DMS53 treated with DMSO at 0.1 percent for 48 hours (cell line): ENCODE measurements around the gene PLCL1.

ENCODE experiments used
- DNase-seq: peaks from one replicate; lab custom pipeline; 2025; ENCODE audit not compliant: unreplicated experiment; lab: John Stamatoyannopoulos, UW

The PLCL1 gene

GRCh38 chr2:197924483-197924882 is 120.1 kb downstream of the PLCL1 start:
- no peak for DNase-seq

- DNase-seq: no peak
These were observed 120.8 kb downstream of the PLCL1 start for GRCh38 chr2:197925204-197925603.

GRCh38 chr2:197925976-197926375 is 121.6 kb downstream of the PLCL1 start:
- no peak for DNase-seq

DNA sequence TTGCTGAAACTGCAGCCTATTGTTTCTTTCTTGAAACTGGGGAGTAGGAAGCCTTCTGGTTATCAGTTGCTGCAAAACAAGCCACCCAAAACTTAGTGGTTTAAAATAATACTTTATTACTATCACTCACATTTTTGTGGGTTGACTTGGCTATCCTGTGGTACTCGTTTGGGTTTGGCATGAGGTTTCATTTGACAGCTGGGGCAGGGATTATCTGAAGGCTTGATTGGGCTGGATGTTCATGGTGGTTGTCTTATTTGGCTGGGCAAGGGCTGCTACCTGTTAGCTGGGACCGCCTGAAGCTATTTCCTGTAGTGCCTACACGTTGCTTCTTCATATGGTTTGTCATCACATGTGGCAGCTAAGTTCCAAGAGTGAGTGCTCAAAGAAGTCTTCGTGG is 122.3 kb downstream of the PLCL1 start:
- no peak for DNase-seq

DNA sequence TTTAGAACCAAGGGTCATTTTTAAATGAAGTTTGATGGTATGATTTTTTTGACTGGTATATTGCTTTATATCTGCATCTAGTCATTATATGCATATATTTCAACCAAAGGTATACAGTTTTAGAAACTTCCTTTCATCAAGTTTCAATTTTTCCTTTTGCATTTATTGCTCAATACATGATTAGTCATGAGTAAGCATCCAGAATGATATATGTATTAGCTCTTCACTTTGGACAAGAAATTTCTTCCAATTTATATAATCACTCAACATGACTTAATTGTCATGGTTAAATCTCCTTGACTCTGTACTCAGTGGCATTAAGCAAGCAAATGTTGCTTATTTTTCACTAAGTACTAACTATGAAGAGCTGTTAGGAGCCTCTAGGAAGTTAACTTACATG is 123.6 kb downstream of the PLCL1 start:
- no peak for DNase-seq

- no peak for DNase-seq
These were observed 124.9 kb downstream of the PLCL1 start for GRCh38 chr2:197929008-197929885.

- DNase-seq: no peak
These were observed 125.5 kb downstream of the PLCL1 start for GRCh38 chr2:197929886-197930227.

- no peak for DNase-seq
These were observed 126.3 kb downstream of the PLCL1 start for GRCh38 chr2:197930570-197931278.

DNA sequence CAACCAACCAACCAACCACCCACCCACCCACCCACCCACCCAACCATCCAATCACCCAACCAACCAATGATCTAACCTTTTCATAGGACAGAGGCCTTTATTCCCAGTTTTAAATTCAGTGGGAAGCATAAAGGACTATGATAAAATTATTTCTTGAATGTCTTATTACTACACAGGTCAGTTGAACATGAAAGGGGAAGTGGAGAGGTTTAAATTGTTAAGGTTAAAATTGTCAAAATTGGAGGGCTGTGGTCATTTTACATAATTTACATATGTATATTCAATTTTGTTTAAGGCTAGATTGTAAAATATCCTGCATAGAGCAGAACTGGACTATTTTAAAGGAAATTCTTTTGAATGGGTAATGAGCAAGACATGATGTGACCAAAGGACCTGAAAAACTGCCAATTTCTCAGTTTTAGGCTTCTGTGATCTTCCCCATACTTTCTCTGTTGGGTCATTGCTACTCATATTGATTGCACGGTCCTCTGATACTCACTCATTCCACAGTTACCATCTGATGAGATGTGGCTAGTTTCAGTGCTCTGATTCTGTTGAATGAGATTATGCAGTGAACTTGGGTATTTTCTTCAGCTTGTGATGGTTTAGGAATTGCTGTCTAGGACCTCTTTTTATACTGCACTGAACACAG is 127.4 kb downstream of the PLCL1 start:
- DNase-seq: no peak

DNA sequence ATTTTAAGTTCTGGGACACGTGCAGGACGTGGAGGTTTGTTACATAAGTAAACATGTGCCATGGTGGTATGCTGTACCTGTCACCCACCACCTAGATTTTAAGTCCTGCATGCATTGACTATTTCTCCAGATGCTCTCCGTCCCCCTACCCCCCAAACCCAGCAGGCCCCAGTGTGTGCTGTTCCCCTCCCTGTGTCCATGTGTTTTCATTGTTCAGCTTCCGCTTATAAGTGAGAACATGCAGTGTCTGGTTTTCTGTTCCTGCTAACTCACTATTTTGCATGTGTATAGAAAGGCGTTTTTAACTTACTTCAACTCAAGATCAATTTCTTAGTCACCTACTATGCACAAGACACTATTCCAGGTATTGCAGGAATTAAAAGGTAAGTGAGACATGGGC is 128.0 kb downstream of the PLCL1 start:
- no peak for DNase-seq

GRCh38 chr2:197934261-197934933 is 130.0 kb downstream of the PLCL1 start:
- DNase-seq: no peak

DNA sequence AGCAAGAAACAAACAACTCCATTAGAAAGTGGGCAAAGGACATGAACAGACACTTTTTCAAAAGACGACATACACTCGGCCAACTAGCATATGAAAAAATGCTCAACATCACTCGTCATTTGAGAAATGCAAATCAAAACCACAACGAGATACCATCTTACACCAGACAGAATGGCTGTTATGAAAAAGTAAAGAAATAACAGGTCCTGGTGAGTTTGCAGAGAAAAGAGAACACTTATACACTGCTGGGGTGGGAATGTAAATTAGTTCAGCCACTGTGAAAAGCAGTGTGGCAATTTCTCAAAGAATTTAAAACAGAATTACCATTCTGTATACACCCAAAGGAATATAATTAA is 130.5 kb downstream of the PLCL1 start:
- no peak for DNase-seq

DNA sequence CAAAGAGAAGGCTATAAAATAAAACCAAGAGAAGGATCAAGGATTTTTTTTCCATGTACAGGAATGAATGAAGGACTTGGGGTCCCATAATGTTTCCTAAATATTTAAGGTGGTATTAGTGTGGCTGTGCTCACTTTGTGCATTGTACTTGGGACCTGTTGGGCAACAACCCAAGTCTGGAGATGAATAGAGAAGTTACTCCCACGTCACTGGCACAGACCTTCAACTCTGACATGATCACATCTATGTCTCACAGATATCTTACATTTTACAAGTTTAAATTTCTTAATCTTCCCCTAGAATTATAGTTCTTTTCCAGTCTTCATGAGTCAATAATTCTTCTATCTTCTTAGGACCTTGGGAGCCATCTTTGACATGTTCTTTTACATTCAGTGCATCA is 133.4 kb downstream of the PLCL1 start:
- no peak for DNase-seq

DNA sequence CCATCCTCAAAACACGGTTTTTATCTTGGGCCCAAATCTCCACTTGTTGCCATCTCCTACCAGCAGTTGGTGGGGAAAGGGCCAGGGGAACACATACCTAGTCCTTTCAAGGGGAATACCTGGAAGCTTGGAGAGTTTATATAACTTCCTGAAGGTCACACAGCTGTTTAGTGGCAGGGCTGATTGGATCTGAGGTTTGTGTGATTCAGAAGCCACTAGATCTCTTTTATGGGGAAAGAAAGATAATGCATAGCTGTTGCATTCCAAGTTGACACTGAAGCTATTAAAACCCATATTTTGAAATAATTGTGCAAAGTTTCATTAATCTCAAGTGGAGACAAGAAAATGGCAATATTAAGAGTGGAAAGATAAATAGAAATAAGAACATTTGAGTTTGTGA is 134.2 kb downstream of the PLCL1 start:
- no peak for DNase-seq

GRCh38 chr2:197939787-197940186 is 135.4 kb downstream of the PLCL1 start:
- no peak for DNase-seq

GRCh38 chr2:197940382-197940781 is 136.0 kb downstream of the PLCL1 start:
- DNase-seq: no peak

DNA sequence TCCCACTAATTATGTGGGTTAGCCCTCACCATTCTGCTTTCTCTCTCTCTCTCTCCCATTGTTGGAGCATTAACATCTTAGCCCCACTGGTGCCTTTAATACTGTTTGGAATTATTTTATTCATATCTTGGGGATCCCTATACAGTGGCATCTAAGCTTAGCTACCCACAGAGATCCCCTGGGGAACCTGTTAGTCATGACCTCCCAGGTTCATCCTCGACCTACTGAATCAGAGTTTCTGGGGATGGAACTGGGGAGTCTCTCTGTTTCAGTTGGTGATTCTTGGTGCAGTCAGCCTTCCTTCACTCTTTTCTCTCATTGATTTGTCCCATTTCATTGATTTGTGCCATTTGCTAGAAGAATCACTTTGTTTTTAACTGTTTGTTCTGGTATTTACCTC is 137.3 kb downstream of the PLCL1 start:
- DNase-seq: no peak

DNA sequence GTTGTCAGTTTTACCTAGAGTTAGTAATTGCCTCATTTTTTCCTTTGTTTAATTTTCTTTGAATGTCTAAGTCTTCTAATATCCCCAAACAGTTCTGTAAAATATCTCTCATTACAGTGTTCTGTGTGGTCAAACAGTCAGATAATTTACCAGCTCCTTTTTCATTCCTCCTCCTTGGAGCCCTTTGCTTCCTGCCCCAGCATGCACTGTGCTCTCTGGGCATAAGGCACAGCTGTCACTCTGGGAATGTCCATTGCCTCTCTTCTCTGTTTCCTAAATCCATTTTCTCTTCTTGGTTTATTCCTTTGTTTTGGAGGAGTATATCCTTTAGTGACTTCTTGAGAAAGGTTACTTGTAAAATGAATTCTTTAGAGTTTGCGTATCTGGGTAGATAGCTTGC is 139.3 kb downstream of the PLCL1 start:
- no peak for DNase-seq

- DNase-seq: no peak
These were observed 140.2 kb downstream of the PLCL1 start for GRCh38 chr2:197944416-197945096.

DNA sequence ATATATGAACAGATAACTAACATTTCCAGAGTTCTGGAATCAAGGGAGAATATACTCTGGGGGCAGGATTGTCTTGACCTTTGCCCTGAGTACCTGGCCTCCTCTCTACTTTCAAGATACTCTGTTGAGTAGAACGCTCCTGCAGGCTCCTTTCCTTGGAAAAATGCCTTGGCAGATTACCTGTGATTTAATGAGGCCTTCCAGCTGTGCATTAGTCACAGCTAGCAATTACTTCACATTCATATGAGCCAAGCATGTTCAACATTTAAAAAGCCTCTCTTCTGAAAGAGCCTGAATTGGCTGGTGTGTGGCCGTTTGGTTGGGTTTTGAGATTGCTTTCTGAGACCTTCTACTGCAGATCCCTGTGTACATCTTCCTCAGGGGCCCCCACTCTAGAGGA is 142.2 kb downstream of the PLCL1 start:
- DNase-seq: no peak

DNA sequence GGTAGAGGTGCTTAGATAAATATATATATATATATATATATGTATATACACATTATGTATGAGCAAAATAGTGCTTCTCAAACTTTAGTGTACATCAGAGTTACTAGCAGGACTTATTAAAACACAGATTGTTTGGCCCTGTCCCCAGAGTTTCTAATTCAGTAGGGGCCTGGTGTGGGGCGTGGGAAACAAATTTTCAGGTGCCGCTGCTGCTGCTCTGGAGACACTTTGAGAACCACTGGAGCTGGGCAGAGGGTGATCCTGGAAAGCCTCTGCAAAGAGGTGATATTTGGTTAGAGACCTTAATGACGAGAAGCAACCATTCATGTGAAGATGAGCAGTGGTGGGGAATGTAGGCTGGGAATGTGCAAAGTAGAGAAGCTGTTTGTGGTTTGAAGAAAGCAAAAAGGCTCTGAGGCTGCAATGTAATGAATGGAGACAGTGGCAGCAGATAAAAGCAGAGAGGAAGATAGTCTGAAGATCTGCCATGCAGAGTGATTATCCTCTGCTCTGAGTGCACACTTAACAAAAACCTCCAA is 142.9 kb downstream of the PLCL1 start:
- DNase-seq: no peak
